Stomach (tissue), 19 donors: Measurements from ENCODE around the gene BRAF. TPM values are rescaled to one million over a fixed set of nuclear protein-coding genes. Genes with fewer than 3 reads are reported as not detected.
A peak's percentile ranks its signal among the peaks of the same experiment; 100 is the strongest.

Experiments used
- DNase-seq, 2 donors: peaks; one replicate each; pipeline versions ENCODE4 v3.0.0 to v3.0.0-alpha.2; 2013 to 2019
- H3K27ac ChIP-seq, 5 donors: fragments of 200-600 bp in 4 of 5; sonication (generic) in 4 of 5; one replicate each; pipeline ENCODE4 v1.5.1; 2013 to 2019; ENCODE audit warnings: mild to moderate bottlenecking in 1 of 5, moderate library complexity in 1 of 5
- H3K27me3 ChIP-seq, 3 donors: fragments of 200-600 bp; sonication (generic); one replicate each; pipeline ENCODE4 v1.5.1; 2017 to 2019; ENCODE audit warnings: mixed run types in 1 of 3
- H3K36me3 ChIP-seq, 4 donors: fragments of 200-600 bp; sonication (generic); 1 replicate in 3 of 4; 2 replicates in 1 of 4; pipeline ENCODE4 v1.5.1; 2016 to 2019
- H3K4me1 ChIP-seq, 4 donors: fragments of 200-600 bp; sonication (generic); one replicate each; pipeline ENCODE4 v1.5.1; 2016 to 2019
- H3K4me3 ChIP-seq, 4 donors: fragments of 200-600 bp; sonication (generic) in 3 of 4; one replicate each; pipeline ENCODE4 v1.5.1; 2016 to 2019; ENCODE audit warnings: mild to moderate bottlenecking in 1 of 4
- H3K9me3 ChIP-seq, 4 donors: fragments of 200-600 bp; sonication (generic); one replicate each; pipeline ENCODE4 v1.5.1; 2016 to 2019
- CTCF ChIP-seq, 7 experiments: fragments of 450-650 bp in 4 of 7; fragments of 200-600 bp in 3 of 7; sonication (generic) in 3 of 7; IDR thresholded peaks; one replicate each; pipeline ENCODE4 v1.5.1; 2016 to 2019; ENCODE audit warnings: antibody characterized with exemption in 7 of 7, control low read depth in 2 of 7, mild to moderate bottlenecking in 1 of 7
- EP300 ChIP-seq: sonication (generic); formaldehyde crosslinking; IDR thresholded peaks from one replicate; pipeline ENCODE4 v1.6.1; 2017; ENCODE audit warnings: antibody characterized with exemption
- POLR2A ChIP-seq, 4 donors: fragments of 450-650 bp; IDR thresholded peaks; one replicate each; pipeline ENCODE4 v1.6.1; 2016; ENCODE audit warnings: antibody characterized with exemption in 4 of 4, control low read depth in 2 of 4, mild to moderate bottlenecking in 1 of 4, moderate library complexity in 1 of 4
- POLR2AphosphoS5 ChIP-seq, 3 donors: sonication (generic); formaldehyde crosslinking; IDR thresholded peaks; one replicate each; pipeline ENCODE4 v1.6.1; 2016; ENCODE audit warnings: antibody characterized with exemption in 3 of 3
- WGBS, 5 donors: extraction: QIAGEN DNeasy Blood & Tissue Kit in 3 of 5; methylation state at CpG; one replicate each; pipeline versions ENCODE4 v1.1.5 to v1.1.7; 2013 to 2018; 5-methylcytosine and 5-hydroxymethylcytosine counted together
- intact Hi-C: fragments of 100-400 bp; cut with DNase I; formaldehyde crosslinking; loops from one replicate; pipeline ENCODE4 v1.15.1; 2023; ENCODE audit warnings: low total_unique reads
- long read RNA-seq, 10 donors: transcript quantifications; one replicate each; lab custom pipeline, GENCODE V29; 2026
- polyA plus RNA-seq, 3 donors: library from polyadenylated mRNA; stranded (reverse); fragments of 200-250 nt; gene quantifications; one replicate each; pipeline ENCODE4 v1.2.3, GENCODE V29; 2013
- total RNA-seq, 5 donors: library from RNA; depleted of rRNA; stranded (reverse); fragments of >200 nt; gene quantifications; one replicate each; pipeline versions ENCODE4 v1.1.0 to v1.2.3, GENCODE V29; 2014 to 2016
- donor health status: healthy with polysubstance abuse.
- donor health status: Bipolar disorder and iron deficiency.
- donor health status: healthy.

The BRAF gene
- 100 to 1,000 TPM in 1 of 5 donors, 10 to 100 TPM in 4; 24.0 to 105 (median 43.3) TPM for total RNA-seq
- 1 to 10 TPM; 3.9 to 6.9 (median 4.6) TPM for polyA plus RNA-seq
- long read RNA-seq, donor 1, partial matches to known transcripts = 0 of 1 reads
- long read RNA-seq, donor 1, other reads (novel, unspliced or antisense) = 0 of 1 reads
- long read RNA-seq, donor 2, partial matches to known transcripts = 0 of 1 reads
- long read RNA-seq, donor 2, other reads (novel, unspliced or antisense) = 0 of 1 reads
- long read RNA-seq, donor 3, full-length matches to known transcripts = 2 of 2 reads
- long read RNA-seq, donor 3, partial matches to known transcripts = 0 of 2 reads
- long read RNA-seq, donor 3, other reads (novel, unspliced or antisense) = 0 of 2 reads
- long read RNA-seq, donor 4 = 0 reads
- long read RNA-seq, donor 5, full-length matches to known transcripts = 3 of 3 reads
- long read RNA-seq, donor 5, partial matches to known transcripts = 0 of 3 reads
- long read RNA-seq, donor 5, other reads (novel, unspliced or antisense) = 0 of 3 reads
- long read RNA-seq, donor 6, partial matches to known transcripts = 0 of 3 reads
- long read RNA-seq, donor 6, other reads (novel, unspliced or antisense) = 0 of 3 reads
- long read RNA-seq, donor 7, partial matches to known transcripts = 0 of 2 reads
- long read RNA-seq, donor 7, other reads (novel, unspliced or antisense) = 0 of 2 reads
- long read RNA-seq, donor 8, partial matches to known transcripts = 0 of 3 reads
- long read RNA-seq, donor 8, other reads (novel, unspliced or antisense) = 0 of 3 reads
- long read RNA-seq, donor 9, partial matches to known transcripts = 0 of 3 reads
- long read RNA-seq, donor 9, other reads (novel, unspliced or antisense) = 0 of 3 reads
- long read RNA-seq, donor 10, full-length matches to known transcripts = 2 of 2 reads
- long read RNA-seq, donor 10, partial matches to known transcripts = 0 of 2 reads
- long read RNA-seq, donor 10, other reads (novel, unspliced or antisense) = 0 of 2 reads

DNA sequence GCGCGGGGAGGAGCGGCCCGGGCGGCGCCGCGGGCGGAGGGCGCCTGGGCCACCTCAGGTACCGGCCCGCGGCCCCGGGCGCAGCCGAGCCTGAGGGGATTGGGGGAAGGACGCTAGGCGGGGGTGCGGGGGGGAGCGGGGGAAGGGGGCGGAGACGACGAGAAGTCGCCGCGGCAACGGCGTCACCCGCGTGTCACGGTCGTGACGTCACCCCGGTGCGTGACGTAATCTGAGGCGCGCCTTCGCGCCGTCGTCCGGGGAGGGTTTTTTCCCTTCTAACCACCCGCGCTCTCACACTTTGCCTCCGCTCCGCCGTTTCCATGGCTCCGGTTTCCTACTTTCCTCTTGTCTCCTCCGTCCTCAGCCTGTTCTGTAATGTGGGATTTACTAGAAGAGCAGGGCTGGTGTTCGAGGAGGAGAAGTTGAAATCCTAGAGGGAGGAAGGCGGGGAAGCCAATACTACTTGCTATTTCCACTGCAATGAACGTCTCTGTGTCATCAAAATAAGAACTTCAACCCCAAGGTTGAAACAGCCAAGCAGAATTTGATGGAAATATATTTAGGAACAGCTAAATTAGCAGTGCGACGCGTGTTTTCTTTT is at the start of gene BRAF:
BRAF (minus strand) TSS at position 109 of the 601 bp plus-strand sequence. CDS start 226 bp downstream, outside the sequence.
- Histone ChIP-seq H3K36me3 (no peaks in the 10 kb centered on the region), H3K4me3 (peak within 1 kb of the TSS; percentile 85 to 97 (median 95)), H3K27me3 (no peaks in the 10 kb centered on the region), H3K4me1 (peaks cover 17 to 47% (median 38%) of the 10 kb centered on the region in 4 donors), H3K9me3 (no peaks in the 10 kb centered on the region), H3K27ac (peak within 1 kb of the TSS; percentile 96 to 100 (median 99))
- intact Hi-C loops = no loop called here
- 0 to 1% (median 0%) methylated on average over 36 to 49 of the region's 56 CpGs for WGBS, 5 donors
- peak; percentile 43 to 67 (median 64) for TF ChIP-seq POLR2AphosphoS5 (IDR thresholded peaks at IDR 0.05)
- TF ChIP-seq CTCF (IDR thresholded peaks at IDR 0.05) = no peak
- peak in 2 of 4 donors; percentile 7 to 10 for TF ChIP-seq POLR2A (IDR thresholded peaks at IDR 0.05)
- TF ChIP-seq EP300 = no peak
- DNase-seq = peak; percentile 93 to 97

GRCh38 chr7:140972876-140973829 is 48.4 kb upstream of the BRAF start:
- WGBS, 5 donors = 76 to 82% (median 78%) methylated on average over 9 of the region's 9 CpGs
- Histone ChIP-seq H3K9me3 (no peaks in the 10 kb centered on the region), H3K4me1 (peaks cover 0 to 5% (median 0%) of the 10 kb centered on the region in 4 donors), H3K4me3 (no peak overlapping the region), H3K27me3 (no peaks in the 10 kb centered on the region), H3K36me3 (no peaks in the 10 kb centered on the region), H3K27ac (no peak overlapping the region)
- intact Hi-C loops = no loop called here
- no peak for TF ChIP-seq POLR2A (IDR thresholded peaks at IDR 0.05)
- no peak for TF ChIP-seq CTCF (IDR thresholded peaks at IDR 0.05)
- TF ChIP-seq EP300 = no peak
- TF ChIP-seq POLR2AphosphoS5 (IDR thresholded peaks at IDR 0.05) = no peak
- no peak for DNase-seq

DNA sequence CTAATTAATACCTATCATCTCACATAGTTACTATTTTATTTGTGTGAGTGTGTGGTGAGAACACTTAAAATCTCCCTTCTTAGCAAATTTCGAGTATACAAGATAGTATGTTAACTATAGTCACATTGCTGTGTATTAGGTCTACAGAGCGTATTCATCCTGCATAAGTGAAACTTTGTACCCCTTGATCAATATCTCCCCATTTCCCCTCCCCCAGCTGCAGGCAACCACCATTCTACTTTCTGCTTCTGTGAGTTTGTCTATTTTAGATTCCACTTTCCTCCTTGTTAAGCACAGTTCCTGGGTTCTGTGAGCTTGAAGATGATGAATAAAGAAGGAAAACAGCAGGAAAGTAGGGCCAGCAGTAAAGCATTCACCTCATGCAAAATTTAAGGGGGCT is 47.6 kb upstream of the BRAF start:
- Histone ChIP-seq H3K27ac (no peak overlapping the region), H3K4me3 (no peak overlapping the region), H3K36me3 (no peaks in the 10 kb centered on the region), H3K9me3 (no peaks in the 10 kb centered on the region), H3K4me1 (peaks cover 0 to 5% (median 0%) of the 10 kb centered on the region in 4 donors), H3K27me3 (no peaks in the 10 kb centered on the region)
- 85 to 93% (median 89%) methylated on average over 2 of the region's 2 CpGs for WGBS, 5 donors
- DNase-seq = no peak
- intact Hi-C loops = no loop called here
- TF ChIP-seq EP300 = no peak
- TF ChIP-seq CTCF (IDR thresholded peaks at IDR 0.05) = no peak
- no peak for TF ChIP-seq POLR2A (IDR thresholded peaks at IDR 0.05)
- TF ChIP-seq POLR2AphosphoS5 (IDR thresholded peaks at IDR 0.05) = no peak
